ENCODE data around the gene LZIC.

- TF ChIP-seq CTCF (conservative IDR thresholded peaks at IDR 0.05 in 1 of 2, IDR thresholded peaks at IDR 0.05 in 1 of 2; ENCODE audit: low read depth in 1 of 2, low read length in 2 of 2): no peak
- no peak for TF ChIP-seq EZH2 (IDR thresholded peaks at IDR 0.05; ENCODE audit: low read length, missing control alignments)
Measured at GRCh38 chr1:9908871-9909233, 34.3 kb downstream of the LZIC start.
